Activated naive CD8-positive, alpha-beta T cell treated with anti-CD3 and anti-CD28 coated beads, Interleukin-2, amount 50 U/mL, for 24 hours (primary cell): ENCODE results near the gene LMBRD2.

Source experiments
- ATAC-seq: fragments of 150-1000 bp; cut with Tn5 transposase; one replicate; pipeline ENCODE4 v1.10.0; 2021
- DNase-seq: peaks from one replicate; pipeline ENCODE4 v3.0.0; 2021
- H3K27ac Mint-ChIP-seq: one replicate; pipeline ENCODE4 v1.8.0; 2021; ENCODE audit warnings: mild to moderate bottlenecking, mixed read lengths
- H3K27me3 Mint-ChIP-seq: one replicate; pipeline ENCODE4 v1.8.0; 2021; ENCODE audit warnings: mixed read lengths
- H3K36me3 Mint-ChIP-seq: one replicate; pipeline ENCODE4 v1.8.0; 2021; ENCODE audit warnings: low read depth, mixed read lengths
- H3K4me1 Mint-ChIP-seq: one replicate; pipeline ENCODE4 v1.8.0; 2021; ENCODE audit warnings: mixed read lengths
- H3K4me3 Mint-ChIP-seq: one replicate; pipeline ENCODE4 v1.8.0; 2021; ENCODE audit warnings: mild to moderate bottlenecking, moderate library complexity, mixed read lengths
- H3K9me3 Mint-ChIP-seq: one replicate; pipeline ENCODE4 v1.8.0; 2021; ENCODE audit warnings: mixed read lengths

LMBRD2 gene

DNA sequence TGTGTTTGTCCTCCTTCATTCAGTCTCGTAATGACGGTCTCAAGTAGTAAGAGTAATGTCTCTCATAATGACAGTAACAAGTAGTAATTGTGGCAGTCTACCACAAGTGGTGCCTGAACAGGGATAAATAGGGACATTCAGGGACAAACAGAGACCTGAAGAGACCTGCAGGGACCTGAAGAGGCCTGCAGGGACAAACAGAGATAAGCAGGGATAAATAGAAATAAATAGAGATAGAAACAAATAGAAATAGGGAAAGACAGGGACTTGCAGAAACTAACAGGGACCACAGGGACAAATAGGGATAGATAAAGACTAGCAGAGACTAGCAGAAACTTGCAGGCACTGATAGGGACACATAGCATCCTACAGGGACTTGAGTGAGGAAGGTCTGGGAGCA lies 92.9 kb downstream of the LMBRD2 start:
- peaks cover 2% of the 10 kb centered on the region for H3K27me3 Mint-ChIP-seq
- H3K9me3 Mint-ChIP-seq, result no peaks in the 10 kb centered on the region
- H3K36me3 Mint-ChIP-seq, result no peaks in the 10 kb centered on the region
- ATAC-seq (no peak), DNase-seq (no peak)
- H3K4me3 Mint-ChIP-seq, result no peak overlapping the region
- no peak overlapping the region for H3K27ac Mint-ChIP-seq
- peaks cover 4% of the 10 kb centered on the region for H3K4me1 Mint-ChIP-seq

- H3K4me3 Mint-ChIP-seq, result no peak overlapping the region
- ATAC-seq, result no peak
- no peaks in the 10 kb centered on the region for H3K9me3 Mint-ChIP-seq
- H3K4me1 Mint-ChIP-seq, result peaks cover 4% of the 10 kb centered on the region
- no peaks in the 10 kb centered on the region for H3K36me3 Mint-ChIP-seq
- no peak overlapping the region for H3K27ac Mint-ChIP-seq
- DNase-seq, result no peak
- H3K27me3 Mint-ChIP-seq, result peaks cover 2% of the 10 kb centered on the region
These were observed 94.3 kb downstream of the LMBRD2 start for GRCh38 chr5:36057386-36057785.

- Mint-ChIP-seq H3K27me3 (peaks cover 2% of the 10 kb centered on the region), H3K36me3 (no peaks in the 10 kb centered on the region), H3K4me3 (no peak overlapping the region), H3K27ac (no peak overlapping the region), H3K4me1 (peaks cover 4% of the 10 kb centered on the region), H3K9me3 (no peaks in the 10 kb centered on the region)
- DNase-seq (no peak), ATAC-seq (no peak)
These were observed 95.3 kb downstream of the LMBRD2 start for GRCh38 chr5:36056422-36056821.

- Mint-ChIP-seq H3K4me3 (no peak overlapping the region), H3K4me1 (peaks cover 4% of the 10 kb centered on the region), H3K9me3 (no peaks in the 10 kb centered on the region), H3K36me3 (no peaks in the 10 kb centered on the region), H3K27me3 (peaks cover 4% of the 10 kb centered on the region), H3K27ac (no peak overlapping the region)
- ATAC-seq (no peak), DNase-seq (no peak)
These were observed 95.7 kb downstream of the LMBRD2 start for GRCh38 chr5:36055984-36056383.

GRCh38 chr5:36054647-36055046 lies 97.0 kb downstream of the LMBRD2 start:
- Mint-ChIP-seq H3K27ac (no peak overlapping the region), H3K36me3 (no peaks in the 10 kb centered on the region), H3K4me1 (peaks cover 4% of the 10 kb centered on the region), H3K4me3 (no peak overlapping the region), H3K27me3 (peaks cover 5% of the 10 kb centered on the region), H3K9me3 (no peaks in the 10 kb centered on the region)
- DNase-seq, result no peak
- no peak for ATAC-seq

DNA sequence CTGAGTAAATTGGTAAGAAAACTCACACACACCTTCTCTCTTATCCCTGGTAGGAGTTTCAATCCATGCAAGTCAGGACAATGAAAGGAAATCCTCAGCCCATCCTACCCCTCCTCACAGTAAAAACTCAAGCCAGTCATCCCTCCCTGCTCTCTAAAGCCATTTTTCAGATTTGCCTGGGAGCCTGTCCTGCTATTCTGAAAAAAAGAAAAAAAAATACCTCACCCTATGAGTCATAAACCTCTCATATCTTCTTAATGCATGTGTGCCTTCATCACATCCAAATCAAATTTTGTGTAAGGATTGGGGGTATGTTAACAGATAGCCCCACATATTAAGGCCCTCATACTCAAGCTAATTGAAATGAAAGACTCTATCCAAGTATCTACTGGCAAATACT lies 99.1 kb downstream of the LMBRD2 start:
- peaks cover 4% of the 10 kb centered on the region for H3K4me1 Mint-ChIP-seq
- H3K4me3 Mint-ChIP-seq, result no peak overlapping the region
- no peaks in the 10 kb centered on the region for H3K36me3 Mint-ChIP-seq
- no peak overlapping the region for H3K27ac Mint-ChIP-seq
- H3K9me3 Mint-ChIP-seq, result no peaks in the 10 kb centered on the region
- no peak for DNase-seq
- H3K27me3 Mint-ChIP-seq, result peaks cover 5% of the 10 kb centered on the region
- no peak for ATAC-seq

DNA sequence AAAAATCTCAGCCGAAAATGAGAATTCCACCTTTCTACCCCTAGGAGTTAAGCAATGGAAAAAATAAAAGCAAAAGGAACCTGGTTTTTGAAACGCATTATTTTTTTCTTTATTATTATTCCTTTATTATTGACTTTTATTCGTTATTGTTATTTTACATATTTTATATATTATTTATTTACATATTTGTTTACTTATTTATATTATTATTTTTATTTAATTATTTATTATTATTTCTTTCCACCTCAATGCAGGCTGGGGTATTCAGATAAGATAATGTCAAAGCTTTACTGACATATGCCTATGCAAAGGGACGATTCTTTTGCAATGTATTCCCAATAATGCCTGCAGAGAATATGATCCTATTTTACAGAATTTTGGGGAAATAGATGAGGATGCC lies 101.7 kb downstream of the LMBRD2 start:
- DNase-seq (no peak), ATAC-seq (no peak)
- Mint-ChIP-seq H3K4me1 (peaks cover 4% of the 10 kb centered on the region), H3K27ac (no peak overlapping the region), H3K4me3 (no peak overlapping the region), H3K27me3 (peaks cover 3% of the 10 kb centered on the region), H3K36me3 (no peaks in the 10 kb centered on the region), H3K9me3 (no peaks in the 10 kb centered on the region)
